Measurements from ENCODE around the gene OR2L2.
"Not testable (repeated sequence)": the region's sequence is repeated elsewhere in the genome, so short reads cannot be mapped to it uniquely, and the experiment has no call there.

OR2L2 gene

GRCh38 chr1:248029770-248030169 is at the start of gene OR2L2:
TSS of gene OR2L2 (plus strand) at chr1:248030070. CDS start at chr1:248038268, 8,198 bp downstream.
- no peak for DNase-seq

GRCh38 chr1:247992986-247993385 is 36.9 kb upstream of the OR2L2 start:
- DNase-seq, result no peak

- DNase-seq, result no peak
Measured at GRCh38 chr1:247998811-247999210, 31.1 kb upstream of the OR2L2 start.

- DNase-seq, result no peak
Measured at GRCh38 chr1:248000169-248000568, 29.7 kb upstream of the OR2L2 start.

GRCh38 chr1:248007778-248008177 is 22.1 kb upstream of the OR2L2 start:
- DNase-seq, result no peak

- no peak for DNase-seq
Measured at GRCh38 chr1:248009681-248010080, 20.2 kb upstream of the OR2L2 start.

- no peak for DNase-seq
Measured at GRCh38 chr1:248013229-248013710, 16.6 kb upstream of the OR2L2 start, which contains the start of gene OR2L5. TSS of gene OR2L5 (plus strand) at chr1:248013660. CDS start at chr1:248021948, 8,288 bp downstream.

- no peak for DNase-seq
Measured at GRCh38 chr1:248015803-248016202, 14.1 kb upstream of the OR2L2 start.

- DNase-seq, result no peak
Measured at GRCh38 chr1:248045209-248045608, 15.3 kb downstream of the OR2L2 start.

GRCh38 chr1:248046536-248046935 is 16.7 kb downstream of the OR2L2 start, which contains the start of gene OR2L3:
TSS of gene OR2L3 (plus strand) at chr1:248046836. CDS start at chr1:248060682, 13,846 bp downstream.
- DNase-seq, result no peak

- DNase-seq, result no peak
Measured at GRCh38 chr1:248047008-248047407, 17.1 kb downstream of the OR2L2 start.

GRCh38 chr1:248054671-248055070 is 24.8 kb downstream of the OR2L2 start:
- no peak for DNase-seq

GRCh38 chr1:248055261-248055660 is 25.4 kb downstream of the OR2L2 start:
- no peak for DNase-seq

- DNase-seq, result no peak
Measured at GRCh38 chr1:248065071-248065470, 35.2 kb downstream of the OR2L2 start.

GRCh38 chr1:248065604-248066003 is 35.7 kb downstream of the OR2L2 start:
- DNase-seq, result no peak

GRCh38 chr1:248083864-248084263 is 54.0 kb downstream of the OR2L2 start:
- not testable (repeated sequence) for DNase-seq
